ENCODE results near the gene PRRG2.

The PRRG2 gene

GRCh38 chr19:49640113-49640898 is 59.2 kb downstream of the PRRG2 start, which contains the start of gene RRAS:
RRAS (minus strand) TSS chr19:49640143; CDS start chr19:49640098, 45 bp downstream.
- peak; percentile 94 for DNase-seq

Measured in right kidney (tissue), 1 donor.